GM21723 (cell line): ENCODE data around the gene MMS22L.

ENCODE experiments used
- ATAC-seq: cut with Tn5 transposase; IDR thresholded peaks from one replicate; pipeline ENCODE4 v1.9.1; 2021; ENCODE audit warnings: mild to moderate bottlenecking, moderate library complexity; ENCODE audit not compliant: unreplicated experiment

The MMS22L gene

DNA sequence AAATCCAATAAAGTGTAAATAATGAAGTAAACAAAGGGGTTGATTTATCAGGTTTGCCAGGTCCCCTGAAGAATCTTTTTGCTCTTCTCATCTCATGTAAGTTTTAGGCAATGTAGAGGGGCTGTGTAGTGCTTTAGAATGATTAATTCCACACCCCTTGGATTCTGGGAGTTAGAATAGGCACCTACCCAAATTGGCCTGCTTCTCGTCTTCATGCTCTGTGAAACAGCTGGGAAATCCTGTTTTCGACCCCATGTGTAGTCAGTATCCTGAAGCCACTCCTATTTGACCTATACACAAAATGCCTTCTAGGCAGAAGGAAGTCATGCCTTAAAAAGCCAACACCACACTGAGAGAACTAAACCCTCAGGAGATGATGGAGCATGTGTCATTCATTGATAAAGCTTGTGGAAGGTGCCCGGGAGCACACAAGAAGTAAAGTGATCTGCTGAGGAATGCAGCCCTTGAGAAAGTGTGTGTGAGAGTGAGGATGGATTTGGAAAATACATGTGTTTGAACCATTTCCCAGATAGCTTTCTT, 187.6 kb downstream of the MMS22L start:
- no peak for ATAC-seq

DNA sequence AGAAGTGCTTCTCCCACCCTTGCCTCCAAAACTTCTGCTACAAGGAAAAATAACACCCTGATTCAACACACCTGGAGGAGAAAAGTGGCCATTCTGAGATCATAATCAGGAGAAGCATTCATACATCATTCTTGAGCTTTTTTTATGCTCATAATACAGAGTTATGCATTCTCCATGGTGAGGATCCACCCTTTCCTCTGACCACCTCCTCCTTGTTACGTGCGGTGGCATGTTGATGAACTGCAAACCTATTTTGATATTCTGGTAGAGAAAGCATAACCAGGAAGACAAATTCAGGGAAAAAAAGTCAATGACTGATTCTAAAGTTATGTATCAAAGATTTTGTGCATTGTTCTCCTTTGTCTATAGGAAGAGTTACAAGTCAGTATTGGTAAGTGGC, 188.6 kb downstream of the MMS22L start:
- no peak for ATAC-seq

DNA sequence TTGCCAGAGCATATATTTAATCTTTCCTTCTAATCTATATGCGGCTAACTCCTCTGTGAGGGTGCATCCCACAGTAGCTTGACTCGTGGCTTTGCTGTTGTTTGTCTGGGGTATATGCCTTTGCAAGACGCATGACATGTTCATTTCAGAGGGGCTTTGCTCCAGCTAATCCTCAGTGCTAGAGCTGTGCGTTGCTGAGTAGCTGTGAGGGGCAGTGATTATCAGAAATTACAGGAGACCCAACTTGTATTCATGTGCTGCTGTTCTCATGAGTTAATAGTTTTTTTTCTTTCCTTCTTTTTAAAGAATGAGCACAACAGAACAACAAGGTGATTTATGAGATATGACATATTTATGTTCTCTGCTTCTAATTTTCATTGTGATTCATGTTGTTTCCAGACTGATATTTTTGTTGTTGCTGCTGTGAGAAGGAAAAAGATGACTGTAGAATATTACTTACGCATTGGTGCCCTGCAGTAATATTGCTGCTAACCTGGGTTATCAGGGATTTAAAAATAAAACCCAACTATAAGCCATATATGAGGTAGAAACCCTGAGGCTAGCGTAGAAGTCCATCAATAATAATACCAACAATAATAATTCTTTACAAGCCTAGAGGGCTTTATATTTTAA, 190.2 kb downstream of the MMS22L start:
- ATAC-seq = no peak
